Activated T-helper 1 cell treated with anti-CD3 and anti-CD28 coated beads, Interleukin-12 subunit alpha, Interleukin-12 subunit beta, Interleukin-2, Interleukin-4 antibody, amounts not matched to agents 30 ng/mL and 10 ng/mL and 1 ng/mL, durations not matched to agents 14 hours and 24 hours and 36 hours (primary cell): Measurements from ENCODE around the gene S100PBP. TPM values are rescaled to one million over a fixed set of nuclear protein-coding genes. Genes with fewer than 3 reads are reported as not detected.
"Not testable (repeated sequence)": the region's sequence is repeated elsewhere in the genome, so short reads cannot be mapped to it uniquely, and the experiment has no call there.

Experiments used
- DNase-seq: peaks from one replicate; pipeline ENCODE4 v3.0.0; 2021; ENCODE audit warnings: low spot score
- H3K27ac Mint-ChIP-seq: one replicate; pipeline ENCODE4 v1.8.0; 2021; ENCODE audit warnings: mild to moderate bottlenecking, mixed read lengths
- H3K27me3 Mint-ChIP-seq: one replicate; pipeline ENCODE4 v1.8.0; 2022; ENCODE audit warnings: mild to moderate bottlenecking, moderate library complexity, mixed read lengths; ENCODE audit not compliant: insufficient read depth
- H3K36me3 Mint-ChIP-seq: one replicate; pipeline ENCODE4 v1.8.0; 2021; ENCODE audit warnings: low read depth, mixed read lengths
- H3K4me1 Mint-ChIP-seq: one replicate; pipeline ENCODE4 v1.8.0; 2021; ENCODE audit warnings: low read depth, mixed read lengths
- H3K4me3 Mint-ChIP-seq: one replicate; pipeline ENCODE4 v1.8.0; 2021; ENCODE audit warnings: mild to moderate bottlenecking, moderate library complexity, mixed read lengths
- H3K9me3 Mint-ChIP-seq: one replicate; pipeline ENCODE4 v1.8.0; 2021; ENCODE audit warnings: mixed read lengths
- intact Hi-C: fragments of 100-400 bp; cut with micrococcal nuclease; formaldehyde crosslinking; loops from one replicate; pipeline ENCODE4 v1.15.1; 2024
- total RNA-seq: library from RNA; stranded (reverse); gene quantifications from 2 replicates; pipeline ENCODE4 v1.2.3, GENCODE V29; 2022

The S100PBP gene
- total RNA-seq, 1 donor from 2014 or later, result 48.8 TPM

- Mint-ChIP-seq H3K27ac (peak overlapping the region; percentile 88), H3K36me3 (peaks cover 37% of the 10 kb centered on the region), H3K27me3 (no peaks in the 10 kb centered on the region), H3K9me3 (no peaks in the 10 kb centered on the region), H3K4me1 (peaks cover 51% of the 10 kb centered on the region), H3K4me3 (peak overlapping the region; percentile 61)
- DNase-seq, result no peak
- intact Hi-C loops, result loop anchor here (1.0 to 5.0 kb wide), 2 partner anchors 25 to 184 kb away; no protein-coding TSS in a partner anchor
Observed at GRCh38 chr1:32798191-32798590, 19.3 kb upstream of the S100PBP start.

GRCh38 chr1:32798679-32799416, 18.6 kb upstream of the S100PBP start:
- Mint-ChIP-seq H3K4me1 (peaks cover 47% of the 10 kb centered on the region), H3K9me3 (no peaks in the 10 kb centered on the region), H3K4me3 (peak overlapping the region; percentile 68), H3K27me3 (no peaks in the 10 kb centered on the region), H3K27ac (peak overlapping the region; percentile 96), H3K36me3 (peaks cover 34% of the 10 kb centered on the region)
- peak; percentile 49 for DNase-seq
- intact Hi-C loops, result loop anchor here (1.0 to 5.0 kb wide), 5 partner anchors 18 to 183 kb away; partner anchors contain the start of genes RBBP4, S100PBP and YARS1

GRCh38 chr1:32801096-32801715, 16.2 kb upstream of the S100PBP start:
- intact Hi-C loops, result no loop called here

GRCh38 chr1:32804460-32804859, 13.0 kb upstream of the S100PBP start:
- intact Hi-C loops, result not testable (repeated sequence)

More at GRCh38 chr1:32801096-32801715, 16.2 kb upstream of the S100PBP start:
- peak overlapping the region; percentile 47 for H3K4me3 Mint-ChIP-seq
- no peaks in the 10 kb centered on the region for H3K27me3 Mint-ChIP-seq
- peak; percentile 47 for DNase-seq
- H3K27ac Mint-ChIP-seq, result peak overlapping the region; percentile 94
- peaks cover 50% of the 10 kb centered on the region for H3K4me1 Mint-ChIP-seq
- H3K9me3 Mint-ChIP-seq, result no peaks in the 10 kb centered on the region
- H3K36me3 Mint-ChIP-seq, result peaks cover 43% of the 10 kb centered on the region

GRCh38 chr1:32806290-32806689, 11.2 kb upstream of the S100PBP start:
- Mint-ChIP-seq H3K27me3 (no peaks in the 10 kb centered on the region), H3K36me3 (peaks cover 59% of the 10 kb centered on the region), H3K4me3 (no peak overlapping the region), H3K27ac (no peak overlapping the region), H3K9me3 (no peaks in the 10 kb centered on the region), H3K4me1 (peaks cover 44% of the 10 kb centered on the region)
- intact Hi-C loops, result no loop called here
- DNase-seq, result no peak

More at GRCh38 chr1:32804460-32804859, 13.0 kb upstream of the S100PBP start:
- H3K27ac Mint-ChIP-seq, DNase-seq, H3K27me3 Mint-ChIP-seq, H3K4me3 Mint-ChIP-seq, H3K9me3 Mint-ChIP-seq: not testable (repeated sequence)
- peaks cover 49% of the 10 kb centered on the region for H3K36me3 Mint-ChIP-seq
- H3K4me1 Mint-ChIP-seq, result peaks cover 38% of the 10 kb centered on the region

GRCh38 chr1:32806910-32807523, 10.4 kb upstream of the S100PBP start:
- H3K4me3 Mint-ChIP-seq, result no peak overlapping the region
- H3K4me1 Mint-ChIP-seq, result peaks cover 46% of the 10 kb centered on the region
- no peak for DNase-seq
- H3K9me3 Mint-ChIP-seq, result no peaks in the 10 kb centered on the region
- H3K27ac Mint-ChIP-seq, result no peak overlapping the region
- intact Hi-C loops, result no loop called here
- H3K27me3 Mint-ChIP-seq, result no peaks in the 10 kb centered on the region
- H3K36me3 Mint-ChIP-seq, result peaks cover 61% of the 10 kb centered on the region

GRCh38 chr1:32808580-32808979, 8.9 kb upstream of the S100PBP start:
- H3K27ac Mint-ChIP-seq, result no peak overlapping the region
- H3K4me1 Mint-ChIP-seq, result peaks cover 55% of the 10 kb centered on the region
- no peaks in the 10 kb centered on the region for H3K9me3 Mint-ChIP-seq
- peaks cover 65% of the 10 kb centered on the region for H3K36me3 Mint-ChIP-seq
- intact Hi-C loops, result no loop called here
- H3K27me3 Mint-ChIP-seq, result no peaks in the 10 kb centered on the region
- DNase-seq, result no peak
- H3K4me3 Mint-ChIP-seq, result no peak overlapping the region

- H3K36me3 Mint-ChIP-seq, result peaks cover 70% of the 10 kb centered on the region
- DNase-seq, result no peak
- no peak overlapping the region for H3K27ac Mint-ChIP-seq
- H3K4me1 Mint-ChIP-seq, result peaks cover 67% of the 10 kb centered on the region
- intact Hi-C loops, result no loop called here
- no peaks in the 10 kb centered on the region for H3K27me3 Mint-ChIP-seq
- H3K4me3 Mint-ChIP-seq, result no peak overlapping the region
- H3K9me3 Mint-ChIP-seq, result no peaks in the 10 kb centered on the region
Observed at GRCh38 chr1:32810358-32810757, 7.1 kb upstream of the S100PBP start.

GRCh38 chr1:32811265-32811664, 6.2 kb upstream of the S100PBP start:
- H3K4me1 Mint-ChIP-seq, result peaks cover 69% of the 10 kb centered on the region
- H3K4me3 Mint-ChIP-seq, result no peak overlapping the region
- no peaks in the 10 kb centered on the region for H3K27me3 Mint-ChIP-seq
- H3K27ac Mint-ChIP-seq, result no peak overlapping the region
- H3K9me3 Mint-ChIP-seq, result no peaks in the 10 kb centered on the region
- no peak for DNase-seq
- peaks cover 67% of the 10 kb centered on the region for H3K36me3 Mint-ChIP-seq
- intact Hi-C loops, result no loop called here

- Mint-ChIP-seq H3K27me3 (no peaks in the 10 kb centered on the region), H3K27ac (peak overlapping the region; percentile 10), H3K4me1 (peaks cover 66% of the 10 kb centered on the region), H3K4me3 (no peak overlapping the region), H3K36me3 (peaks cover 67% of the 10 kb centered on the region), H3K9me3 (no peaks in the 10 kb centered on the region)
- intact Hi-C loops, result no loop called here
- DNase-seq, result no peak
Observed at GRCh38 chr1:32811917-32812316, 5.5 kb upstream of the S100PBP start.

- peaks cover 65% of the 10 kb centered on the region for H3K4me1 Mint-ChIP-seq
- intact Hi-C loops, result no loop called here
Observed at GRCh38 chr1:32813941-32814739, 3.3 kb upstream of the S100PBP start.

GRCh38 chr1:32816676-32817158, 736 bp upstream of the S100PBP start:
- intact Hi-C loops, result loop anchor here (1.0 to 5.0 kb wide), 12 partner anchors 17 to 744 kb away; partner anchors contain the start of genes AK2, AZIN2, BSDC1 and FNDC5
- Mint-ChIP-seq H3K27me3 (no peaks in the 10 kb centered on the region), H3K27ac (peak overlapping the region; percentile 97), H3K4me3 (peak overlapping the region; percentile 97), H3K36me3 (peaks cover 42% of the 10 kb centered on the region), H3K4me1 (peaks cover 59% of the 10 kb centered on the region), H3K9me3 (no peaks in the 10 kb centered on the region)
- DNase-seq, result no peak

More at GRCh38 chr1:32813941-32814739, 3.3 kb upstream of the S100PBP start:
- Mint-ChIP-seq H3K4me3 (peak overlapping the region; percentile 97), H3K27ac (peak overlapping the region; percentile 29), H3K27me3 (no peaks in the 10 kb centered on the region), H3K36me3 (peaks cover 59% of the 10 kb centered on the region), H3K9me3 (no peaks in the 10 kb centered on the region)
- no peak for DNase-seq
